ENCODE measurements around the gene RPE. TPM values are rescaled to one million over a fixed set of nuclear protein-coding genes. Genes with fewer than 3 reads are reported as not detected.
A peak's percentile ranks its signal among the peaks of the same experiment; 100 is the strongest.

RPE gene
- total RNA-seq, 1 donor from 2014 or later = 61.4 TPM

DNA sequence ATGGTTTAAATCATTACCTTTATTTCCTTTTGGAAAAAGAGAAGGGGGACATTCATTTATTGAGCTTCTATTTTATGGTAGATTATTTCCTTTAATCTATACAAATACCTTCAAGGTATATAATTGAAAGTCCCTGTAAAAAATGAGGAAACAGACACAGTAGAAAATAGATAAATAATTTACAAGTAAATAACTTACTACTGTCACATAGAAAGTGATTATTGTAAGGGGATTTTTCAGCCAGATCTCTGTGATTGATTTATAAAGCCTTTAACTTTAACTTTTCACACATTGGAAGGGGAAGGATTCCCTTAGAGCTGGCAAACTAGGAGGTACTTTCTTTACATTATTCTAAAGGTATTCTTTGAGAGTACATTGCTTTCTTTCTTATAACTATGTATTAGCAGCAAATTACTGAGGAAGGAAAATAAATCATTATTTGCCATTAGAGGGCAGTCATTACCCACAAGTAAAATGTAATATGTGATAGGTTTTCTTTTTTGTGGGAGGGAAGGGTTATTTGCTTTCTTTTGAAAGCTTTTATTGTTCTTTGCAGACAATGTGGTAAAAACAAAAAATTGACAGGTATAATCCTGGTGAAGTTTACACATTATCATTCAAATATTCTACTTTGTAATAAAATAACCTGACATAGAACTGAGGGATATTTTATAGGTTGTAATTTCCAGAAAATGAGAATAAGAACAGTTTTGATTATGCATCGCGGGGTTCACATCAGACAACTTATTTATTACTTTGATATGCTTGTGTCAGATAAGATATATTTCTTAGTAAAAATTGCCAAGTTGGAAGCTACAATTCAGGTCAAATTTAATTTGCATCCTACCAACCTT, 24.8 kb upstream of the RPE start:
- intact Hi-C loops (cut with micrococcal nuclease) = loop anchor here (1.0 kb wide), 2 partner anchors 218 to 222 kb away; no protein-coding TSS in a partner anchor
- Mint-ChIP-seq H3K4me1 (no peaks in the 10 kb centered on the region), H3K27me3 (peaks cover 10% of the 10 kb centered on the region), H3K4me3 (no peak overlapping the region), H3K9me3 (no peaks in the 10 kb centered on the region), H3K27ac (no peak overlapping the region), H3K36me3 (ENCODE audit: low read depth) (no peaks in the 10 kb centered on the region)
- DNase-seq = no peak

DNA sequence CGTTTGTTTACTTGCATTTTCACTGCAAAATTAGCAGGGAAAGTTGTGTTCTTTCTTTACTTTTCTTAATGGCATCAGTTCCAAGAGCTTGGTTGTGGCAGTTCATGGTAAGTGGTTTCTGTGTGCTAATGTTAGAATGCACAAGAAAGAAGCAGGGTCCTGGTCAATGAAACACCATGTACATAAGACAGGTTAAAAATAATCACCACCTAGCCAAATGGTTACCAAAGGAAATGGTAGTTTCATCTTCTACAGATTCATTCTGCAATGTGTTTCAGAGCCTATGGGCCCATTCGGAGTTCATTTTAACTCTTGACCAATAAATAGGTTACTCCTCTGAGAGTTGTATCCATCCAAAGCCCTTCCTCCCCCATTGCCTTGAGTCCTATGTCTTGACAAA, 18.1 kb upstream of the RPE start:
- Mint-ChIP-seq H3K36me3 (ENCODE audit: low read depth) (no peaks in the 10 kb centered on the region), H3K4me1 (no peaks in the 10 kb centered on the region), H3K27ac (no peak overlapping the region), H3K9me3 (no peaks in the 10 kb centered on the region), H3K27me3 (peaks cover 25% of the 10 kb centered on the region), H3K4me3 (no peak overlapping the region)
- intact Hi-C loops (cut with micrococcal nuclease) = no loop called here
- no peak for DNase-seq

DNA sequence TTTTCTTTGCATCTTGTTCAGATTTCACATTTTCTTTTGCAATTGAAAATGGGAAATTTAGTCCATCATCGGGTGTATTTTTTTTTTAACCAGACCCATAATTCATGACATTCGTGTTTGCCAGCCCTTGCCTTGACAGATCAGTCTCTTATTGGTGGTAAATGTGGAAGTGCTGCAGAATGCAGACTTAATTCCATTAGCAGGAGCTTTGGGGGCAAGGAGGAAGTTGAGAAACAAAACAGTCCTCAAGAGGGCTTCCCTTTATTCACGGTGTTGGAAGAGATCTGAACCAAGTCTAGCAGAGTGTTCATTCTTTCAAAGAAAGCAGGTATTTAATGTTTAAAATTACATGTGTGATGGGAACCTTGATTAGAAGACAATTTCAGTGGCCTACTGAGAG, 16.6 kb upstream of the RPE start:
- no peak overlapping the region for H3K27ac Mint-ChIP-seq
- no peak for DNase-seq
- H3K27me3 Mint-ChIP-seq = peaks cover 35% of the 10 kb centered on the region
- no peak overlapping the region for H3K4me3 Mint-ChIP-seq
- no peaks in the 10 kb centered on the region for H3K9me3 Mint-ChIP-seq
- intact Hi-C loops (cut with micrococcal nuclease) = no loop called here
- no peaks in the 10 kb centered on the region for H3K4me1 Mint-ChIP-seq
- no peaks in the 10 kb centered on the region for H3K36me3 Mint-ChIP-seq (ENCODE audit: low read depth)

DNA sequence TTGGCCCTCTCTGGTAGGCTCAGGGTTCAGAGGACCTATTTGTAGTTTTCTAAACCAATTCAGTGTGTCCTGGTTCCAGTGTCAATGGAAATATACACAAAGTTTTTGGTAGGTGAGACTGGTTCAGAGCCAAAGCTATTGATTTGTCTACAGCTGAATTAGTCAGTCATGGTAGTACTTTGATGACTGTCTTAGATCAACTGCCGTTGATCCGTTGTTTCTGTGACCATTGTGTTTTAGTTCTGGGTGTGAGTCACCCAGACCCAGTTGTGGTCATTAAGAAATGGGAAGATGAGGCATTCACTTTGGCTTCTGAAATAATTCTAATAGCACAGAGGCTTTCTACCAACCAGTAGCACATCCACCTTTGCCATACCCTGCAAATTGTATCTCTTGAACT, 16.0 kb upstream of the RPE start:
- no peak for DNase-seq
- Mint-ChIP-seq H3K4me3 (no peak overlapping the region), H3K4me1 (no peaks in the 10 kb centered on the region), H3K27me3 (peaks cover 37% of the 10 kb centered on the region), H3K9me3 (no peaks in the 10 kb centered on the region), H3K27ac (no peak overlapping the region), H3K36me3 (ENCODE audit: low read depth) (no peaks in the 10 kb centered on the region)
- intact Hi-C loops (cut with micrococcal nuclease) = no loop called here

DNA sequence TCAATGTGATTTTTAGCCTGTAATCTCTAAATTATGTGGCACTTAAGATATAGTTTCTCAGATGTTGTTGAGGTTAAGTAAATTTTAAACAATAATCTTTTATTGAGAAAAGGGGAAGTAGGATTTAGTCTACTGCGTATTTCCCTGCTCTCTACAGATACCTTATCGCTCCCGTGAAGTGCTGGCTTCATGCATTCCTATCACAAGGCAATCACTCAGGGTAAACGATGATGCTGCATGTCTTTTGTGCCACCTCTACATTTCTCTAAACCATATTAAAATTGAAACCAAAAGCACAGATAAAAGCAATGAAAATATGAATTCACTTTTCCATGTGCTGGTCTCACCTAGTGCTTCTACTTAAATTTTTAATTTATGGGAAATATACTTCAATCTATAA, 14.4 kb upstream of the RPE start:
- no peak for DNase-seq
- Mint-ChIP-seq H3K36me3 (ENCODE audit: low read depth) (no peaks in the 10 kb centered on the region), H3K27ac (no peak overlapping the region), H3K4me3 (no peak overlapping the region), H3K4me1 (no peaks in the 10 kb centered on the region), H3K9me3 (no peaks in the 10 kb centered on the region), H3K27me3 (peaks cover 27% of the 10 kb centered on the region)
- intact Hi-C loops (cut with micrococcal nuclease) = no loop called here

DNA sequence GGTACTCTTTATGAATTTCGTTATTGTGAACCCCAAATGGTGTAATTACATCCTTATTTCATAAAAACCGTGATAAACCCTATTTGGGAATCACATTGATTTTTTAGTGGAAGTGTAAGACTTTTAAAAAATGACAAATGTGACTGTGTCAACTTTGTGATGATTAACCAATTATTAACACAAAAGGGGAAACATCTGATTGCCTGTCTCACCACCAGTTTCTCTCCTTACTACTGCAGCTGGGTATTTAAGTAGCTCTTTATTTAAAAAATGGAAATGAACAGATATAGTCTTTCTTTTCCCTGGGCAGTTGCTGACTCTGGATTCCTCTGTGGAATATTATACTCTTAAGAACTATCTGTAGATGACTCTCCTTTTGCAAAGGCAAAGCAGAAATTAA, 11.6 kb upstream of the RPE start:
- no peaks in the 10 kb centered on the region for H3K4me1 Mint-ChIP-seq
- DNase-seq = no peak
- no peak overlapping the region for H3K27ac Mint-ChIP-seq
- no peaks in the 10 kb centered on the region for H3K36me3 Mint-ChIP-seq (ENCODE audit: low read depth)
- H3K4me3 Mint-ChIP-seq = no peak overlapping the region
- H3K27me3 Mint-ChIP-seq = peaks cover 21% of the 10 kb centered on the region
- intact Hi-C loops (cut with micrococcal nuclease) = no loop called here
- H3K9me3 Mint-ChIP-seq = no peaks in the 10 kb centered on the region

DNA sequence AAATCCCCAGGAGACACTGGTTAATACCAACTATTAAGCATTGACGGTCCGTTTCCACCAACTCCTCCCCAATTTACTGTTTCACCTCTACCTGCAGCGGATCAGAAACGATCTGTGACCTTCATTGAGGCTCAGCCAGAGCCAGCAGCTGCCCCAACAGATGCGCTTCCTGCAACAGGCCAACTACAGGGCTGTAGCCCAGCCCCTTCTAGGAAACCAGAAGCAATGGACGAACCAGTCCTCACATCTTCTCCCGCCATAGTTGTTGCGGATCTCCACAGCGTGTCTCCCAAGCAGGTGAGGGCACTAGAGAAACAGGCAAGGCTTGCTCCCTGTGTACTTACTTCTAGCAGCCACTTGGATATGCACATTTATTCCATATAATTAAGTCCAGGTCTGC, 8.5 kb upstream of the RPE start:
- Mint-ChIP-seq H3K4me1 (peaks cover 3% of the 10 kb centered on the region), H3K4me3 (no peak overlapping the region), H3K9me3 (no peaks in the 10 kb centered on the region), H3K36me3 (ENCODE audit: low read depth) (no peaks in the 10 kb centered on the region), H3K27ac (no peak overlapping the region), H3K27me3 (peaks cover 16% of the 10 kb centered on the region)
- intact Hi-C loops (cut with micrococcal nuclease) = no loop called here
- DNase-seq = no peak

DNA sequence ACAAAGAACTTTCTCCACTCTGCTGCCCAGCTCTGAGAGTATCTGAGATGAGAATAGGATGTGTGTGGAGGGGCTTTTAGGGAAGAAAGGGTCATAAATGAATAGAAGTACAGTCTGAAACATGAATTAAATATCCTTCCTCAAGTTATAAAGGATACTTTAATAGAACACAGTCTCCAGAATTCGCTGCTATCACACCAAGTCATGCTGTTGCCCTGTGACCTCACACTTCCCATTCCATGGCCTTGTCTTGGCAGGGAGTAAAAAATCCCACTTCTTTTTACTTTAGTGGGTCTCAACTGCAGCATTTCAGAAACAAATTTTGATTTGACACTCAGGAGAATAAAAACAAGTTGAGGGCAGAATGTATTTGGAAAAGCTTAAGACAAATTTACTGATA, 3.8 kb upstream of the RPE start:
- no peak overlapping the region for H3K4me3 Mint-ChIP-seq
- no peaks in the 10 kb centered on the region for H3K36me3 Mint-ChIP-seq (ENCODE audit: low read depth)
- intact Hi-C loops (cut with micrococcal nuclease) = no loop called here
- peaks cover 4% of the 10 kb centered on the region for H3K27me3 Mint-ChIP-seq
- H3K9me3 Mint-ChIP-seq = peaks cover 3% of the 10 kb centered on the region
- H3K4me1 Mint-ChIP-seq = peaks cover 17% of the 10 kb centered on the region
- no peak overlapping the region for H3K27ac Mint-ChIP-seq
- no peak for DNase-seq

DNA sequence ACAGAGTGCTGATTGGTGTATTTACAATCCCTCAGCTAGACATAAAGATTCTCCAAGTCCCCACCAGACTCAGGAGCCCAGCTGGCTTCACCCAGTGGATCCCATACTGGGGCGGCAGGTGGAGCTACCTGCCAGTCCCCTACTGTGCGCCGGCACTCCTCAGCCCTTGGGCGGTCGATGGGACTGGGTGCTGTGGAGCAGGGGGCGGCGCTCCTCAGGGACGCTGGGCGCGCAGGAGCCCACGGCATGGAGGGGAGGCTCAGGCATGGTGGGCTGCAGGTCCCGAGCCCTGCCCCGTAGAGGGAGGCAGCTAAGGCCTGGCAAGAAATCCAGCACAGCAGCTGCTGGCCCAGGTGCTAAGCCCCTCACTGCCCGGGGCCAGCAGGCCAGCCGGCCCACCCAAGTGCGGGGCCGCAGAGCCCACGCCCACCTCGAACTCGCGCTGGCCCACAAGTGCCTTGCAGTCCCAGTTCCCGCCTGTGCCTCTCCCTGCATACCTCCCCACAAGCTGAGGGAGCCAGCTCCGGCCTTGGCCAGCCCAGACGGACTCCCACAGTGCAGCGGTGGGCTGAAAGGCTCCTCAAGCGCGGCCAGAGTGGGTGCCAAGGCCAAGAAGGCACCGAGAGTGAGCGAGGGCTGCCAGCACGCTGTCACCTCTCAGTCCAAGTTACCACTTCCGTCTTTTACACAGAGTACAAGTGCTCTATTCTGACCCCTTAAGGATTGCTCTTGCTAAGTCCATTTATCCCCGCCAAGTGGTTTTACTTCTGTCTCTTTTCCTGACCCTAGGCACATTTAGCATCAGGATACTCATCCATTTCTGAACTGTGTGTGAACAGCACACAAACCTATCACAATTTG, 1.7 kb upstream of the RPE start:
- Mint-ChIP-seq H3K9me3 (peaks cover 3% of the 10 kb centered on the region), H3K4me1 (peaks cover 32% of the 10 kb centered on the region), H3K27me3 (no peaks in the 10 kb centered on the region), H3K36me3 (ENCODE audit: low read depth) (peaks cover 13% of the 10 kb centered on the region), H3K4me3 (no peak overlapping the region), H3K27ac (peak overlapping the region; percentile 34)
- intact Hi-C loops (cut with micrococcal nuclease) = loop anchor here (5.0 kb wide), 1 partner anchor 477 kb away; the partner anchor contains the start of gene LANCL1
- no peak for DNase-seq

DNA sequence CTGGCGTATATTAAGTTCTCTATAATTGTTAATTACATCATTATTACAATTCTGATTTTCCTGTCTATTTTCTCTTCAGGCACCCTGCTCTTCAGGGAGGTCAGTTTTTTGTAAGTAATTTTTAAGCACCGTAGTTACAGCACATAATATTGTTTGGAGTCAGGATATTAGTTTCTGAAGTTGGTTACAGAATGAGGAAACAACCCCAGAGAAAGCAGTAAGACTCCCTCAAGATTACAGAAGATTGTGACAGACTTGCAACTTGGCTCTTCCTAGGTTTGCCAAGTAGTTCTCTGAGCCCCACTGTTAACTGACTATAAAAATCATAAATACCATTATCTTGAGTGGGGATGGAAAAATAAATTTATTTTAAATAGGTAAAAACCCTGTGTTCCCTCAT, 921 bp downstream of the RPE start:
- H3K27me3 Mint-ChIP-seq = no peaks in the 10 kb centered on the region
- peaks cover 3% of the 10 kb centered on the region for H3K9me3 Mint-ChIP-seq
- H3K27ac Mint-ChIP-seq = peak overlapping the region; percentile 91
- peaks cover 44% of the 10 kb centered on the region for H3K4me1 Mint-ChIP-seq
- peaks cover 29% of the 10 kb centered on the region for H3K36me3 Mint-ChIP-seq (ENCODE audit: low read depth)
- DNase-seq = no peak
- peak overlapping the region; percentile 99 for H3K4me3 Mint-ChIP-seq
- intact Hi-C loops (cut with micrococcal nuclease) = loop anchor here (5.0 kb wide), 1 partner anchor 474 kb away; the partner anchor contains the start of gene LANCL1

DNA sequence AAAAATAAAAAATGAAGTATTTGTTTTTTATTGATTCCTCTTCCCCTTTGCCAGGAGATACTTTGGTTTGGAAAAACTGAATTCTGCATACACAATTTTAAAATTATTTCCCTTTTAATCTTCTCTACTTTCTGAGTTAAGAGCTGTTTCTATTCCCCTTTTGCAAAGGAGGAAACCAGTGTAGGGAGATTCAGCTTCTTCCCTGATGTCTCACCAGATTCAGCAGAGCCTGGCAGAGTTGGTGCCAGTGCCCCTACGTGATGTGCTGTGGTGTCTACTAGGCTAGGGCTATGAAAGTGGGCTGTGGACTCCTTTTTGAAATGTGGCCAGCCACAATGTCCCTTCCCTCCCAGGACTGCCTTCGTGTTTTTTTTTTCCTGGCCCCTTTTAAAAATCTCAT, 2.4 kb downstream of the RPE start:
- intact Hi-C loops (cut with micrococcal nuclease) = loop anchor here (5.0 kb wide), 1 partner anchor 472 kb away; the partner anchor contains the start of gene LANCL1
- H3K9me3 Mint-ChIP-seq = peaks cover 3% of the 10 kb centered on the region
- no peak overlapping the region for H3K4me3 Mint-ChIP-seq
- H3K36me3 Mint-ChIP-seq (ENCODE audit: low read depth) = peaks cover 37% of the 10 kb centered on the region
- H3K27me3 Mint-ChIP-seq = no peaks in the 10 kb centered on the region
- H3K27ac Mint-ChIP-seq = no peak overlapping the region
- DNase-seq = no peak
- peaks cover 41% of the 10 kb centered on the region for H3K4me1 Mint-ChIP-seq

DNA sequence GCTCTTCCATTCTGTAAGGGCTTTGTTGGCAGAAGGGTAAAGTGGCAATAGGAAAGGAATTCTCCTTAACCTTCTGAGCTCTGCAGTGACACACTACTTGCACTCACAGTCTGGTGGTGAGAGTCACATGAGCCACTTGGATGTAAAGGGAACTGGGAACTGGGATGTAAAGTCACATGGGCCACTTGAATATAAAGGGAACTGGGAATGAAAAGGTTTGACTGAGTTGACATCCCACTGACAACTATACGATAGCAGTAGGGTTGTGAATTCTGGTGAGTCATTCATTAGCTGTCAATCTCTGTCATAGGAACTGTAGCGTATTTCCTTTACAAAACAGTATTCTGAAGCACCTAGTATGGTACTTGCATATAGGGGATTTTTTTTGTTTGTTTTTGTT, 5.5 kb downstream of the RPE start:
- no peak overlapping the region for H3K4me3 Mint-ChIP-seq
- peaks cover 38% of the 10 kb centered on the region for H3K4me1 Mint-ChIP-seq
- no peaks in the 10 kb centered on the region for H3K9me3 Mint-ChIP-seq
- no peak for DNase-seq
- peaks cover 58% of the 10 kb centered on the region for H3K36me3 Mint-ChIP-seq (ENCODE audit: low read depth)
- intact Hi-C loops (cut with micrococcal nuclease) = no loop called here
- no peaks in the 10 kb centered on the region for H3K27me3 Mint-ChIP-seq
- H3K27ac Mint-ChIP-seq = no peak overlapping the region

DNA sequence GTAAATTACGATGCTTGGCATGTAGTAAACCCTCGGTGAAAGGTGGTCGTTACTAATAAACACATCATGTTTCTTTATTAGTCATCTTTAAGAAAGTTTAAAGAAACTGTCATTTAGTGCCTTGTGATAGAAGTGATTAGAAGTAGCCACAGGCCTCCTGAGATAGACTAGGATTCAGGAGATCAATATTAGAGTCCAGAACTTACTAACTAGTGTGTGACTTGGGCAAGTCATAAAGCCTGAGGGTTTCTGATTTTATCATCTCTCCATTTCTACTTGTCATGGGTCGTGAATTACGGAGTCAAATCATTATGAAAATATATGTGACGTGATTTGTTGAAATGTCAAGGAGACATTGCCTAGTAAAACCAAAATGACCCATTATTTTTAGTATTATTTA, 6.7 kb downstream of the RPE start:
- intact Hi-C loops (cut with micrococcal nuclease) = no loop called here
- no peak for DNase-seq
- Mint-ChIP-seq H3K4me1 (peaks cover 30% of the 10 kb centered on the region), H3K27me3 (no peaks in the 10 kb centered on the region), H3K9me3 (no peaks in the 10 kb centered on the region), H3K4me3 (no peak overlapping the region), H3K27ac (no peak overlapping the region), H3K36me3 (ENCODE audit: low read depth) (peaks cover 59% of the 10 kb centered on the region)

DNA sequence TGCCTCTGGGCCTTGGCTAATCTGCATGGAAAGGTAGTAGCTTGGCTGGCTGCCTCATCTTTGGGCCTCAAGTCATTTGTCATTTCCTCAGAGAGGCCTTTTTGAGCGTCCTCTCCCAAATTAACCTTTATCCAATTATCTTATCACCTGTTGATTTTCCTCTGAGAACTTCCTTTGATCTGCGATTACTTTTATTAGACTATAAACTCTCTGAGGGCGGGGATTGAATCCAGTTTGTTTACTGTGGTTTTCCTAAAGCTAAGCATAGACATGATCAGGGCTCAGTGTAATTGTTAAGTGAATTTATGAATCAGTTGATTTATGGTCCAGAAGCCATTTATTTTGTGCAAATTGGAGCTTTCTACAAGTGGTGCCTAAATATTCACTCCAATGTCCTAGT, 7.5 kb downstream of the RPE start:
- H3K36me3 Mint-ChIP-seq (ENCODE audit: low read depth) = peaks cover 56% of the 10 kb centered on the region
- peaks cover 25% of the 10 kb centered on the region for H3K4me1 Mint-ChIP-seq
- no peak overlapping the region for H3K27ac Mint-ChIP-seq
- intact Hi-C loops (cut with micrococcal nuclease) = no loop called here
- H3K27me3 Mint-ChIP-seq = no peaks in the 10 kb centered on the region
- no peak overlapping the region for H3K4me3 Mint-ChIP-seq
- H3K9me3 Mint-ChIP-seq = no peaks in the 10 kb centered on the region
- DNase-seq = no peak

Data from activated CD4-positive, alpha-beta T cell treated with anti-CD3 and anti-CD28 coated beads, Interleukin-2, amount 10 ng/mL, durations not matched to agents 24 days and 14 days (primary cell).